HG03175 (cell line): Measurements from ENCODE around the gene PCDHGA1.
"Not testable (repeated sequence)": the region's sequence is repeated elsewhere in the genome, so short reads cannot be mapped to it uniquely, and the experiment has no call there.

Experiments used
- ATAC-seq: cut with Tn5 transposase; IDR thresholded peaks from one replicate; pipeline ENCODE4 v1.9.1; 2021; ENCODE audit warnings: mild to moderate bottlenecking, moderate library complexity; ENCODE audit not compliant: unreplicated experiment

PCDHGA1 gene

DNA sequence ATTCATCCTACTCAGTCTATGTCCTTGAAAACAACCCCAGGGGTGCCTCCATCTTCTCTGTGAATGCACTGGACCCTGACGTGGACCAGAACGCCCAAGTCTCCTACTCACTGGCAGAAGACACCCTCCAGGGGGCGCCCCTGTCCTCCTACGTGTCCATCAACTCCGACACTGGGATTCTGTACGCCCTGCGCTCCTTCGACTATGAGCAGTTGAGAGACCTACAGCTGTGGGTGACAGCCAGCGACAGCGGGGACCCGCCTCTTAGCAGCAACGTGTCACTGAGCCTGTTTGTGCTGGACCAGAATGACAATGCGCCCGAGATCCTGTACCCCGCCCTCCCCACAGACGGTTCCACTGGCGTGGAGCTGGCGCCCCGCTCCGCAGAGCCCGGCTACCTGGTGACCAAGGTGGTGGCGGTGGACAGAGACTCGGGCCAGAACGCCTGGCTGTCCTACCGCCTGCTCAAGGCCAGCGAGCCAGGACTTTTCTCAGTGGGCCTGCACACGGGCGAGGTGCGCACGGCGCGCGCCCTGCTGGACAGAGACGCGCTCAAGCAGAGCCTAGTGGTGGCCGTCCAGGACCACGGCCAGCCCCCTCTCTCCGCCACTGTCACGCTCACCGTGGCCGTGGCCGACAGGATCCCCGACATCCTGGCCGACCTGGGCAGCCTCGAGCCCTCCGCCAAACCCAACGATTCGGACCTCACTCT lies 45.3 kb downstream of the PCDHGA1 start:
- not testable (repeated sequence) for ATAC-seq

DNA sequence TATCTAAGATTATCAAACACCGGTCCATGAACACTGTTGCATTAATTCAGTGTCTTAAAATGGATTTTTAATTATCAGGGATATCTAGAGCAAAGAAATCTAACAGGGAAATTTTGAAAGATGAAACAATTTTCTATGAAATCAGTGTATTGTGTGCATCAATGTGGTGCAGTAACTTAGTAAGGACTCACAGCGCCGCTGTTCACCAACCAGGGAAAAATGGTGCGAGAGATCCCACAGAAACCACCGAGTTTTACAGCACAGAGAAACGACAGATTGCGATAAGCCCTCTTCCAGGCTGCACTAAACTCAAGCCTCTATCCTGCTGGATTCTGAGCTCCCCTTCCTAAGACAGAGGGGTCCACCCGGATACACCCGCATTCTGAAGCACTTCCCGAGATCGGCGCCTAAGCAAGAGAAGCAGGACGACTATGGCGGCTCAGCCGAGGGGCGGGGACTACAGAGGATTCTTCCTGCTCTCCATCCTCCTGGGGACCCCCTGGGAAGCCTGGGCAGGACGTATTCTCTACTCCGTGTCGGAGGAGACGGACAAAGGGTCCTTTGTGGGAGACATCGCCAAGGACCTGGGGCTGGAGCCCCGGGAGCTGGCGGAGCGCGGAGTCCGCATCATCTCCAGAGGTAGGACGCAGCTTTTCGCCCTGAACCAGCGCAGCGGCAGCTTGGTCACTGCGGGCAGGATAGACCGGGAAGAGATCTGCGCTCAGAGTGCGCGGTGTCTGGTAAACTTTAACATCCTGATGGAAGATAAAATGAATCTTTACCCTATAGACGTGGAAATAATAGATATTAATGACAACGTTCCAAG lies 52.4 kb downstream of the PCDHGA1 start, which contains the start of gene PCDHGA7:
Gene PCDHGA7, plus strand, starts transcription at position 274 of the 826 bp plus-strand sequence. Its CDS starts 158 bp downstream, at position 432.
- ATAC-seq: no peak

DNA sequence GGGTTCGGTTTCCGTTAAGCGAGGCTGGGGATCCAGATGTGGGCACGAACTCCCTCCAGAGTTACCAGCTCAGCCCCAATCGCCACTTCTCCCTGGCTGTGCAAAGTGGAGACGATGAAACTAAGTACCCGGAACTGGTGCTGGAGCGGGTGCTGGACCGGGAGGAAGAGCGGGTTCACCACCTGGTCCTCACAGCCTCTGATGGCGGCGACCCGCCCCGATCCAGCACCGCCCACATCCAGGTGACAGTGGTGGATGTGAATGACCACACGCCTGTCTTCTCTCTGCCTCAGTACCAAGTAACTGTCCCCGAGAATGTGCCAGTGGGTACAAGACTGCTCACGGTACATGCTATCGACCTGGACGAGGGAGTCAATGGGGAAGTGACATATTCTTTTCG lies 53.0 kb downstream of the PCDHGA1 start:
- ATAC-seq: no peak

DNA sequence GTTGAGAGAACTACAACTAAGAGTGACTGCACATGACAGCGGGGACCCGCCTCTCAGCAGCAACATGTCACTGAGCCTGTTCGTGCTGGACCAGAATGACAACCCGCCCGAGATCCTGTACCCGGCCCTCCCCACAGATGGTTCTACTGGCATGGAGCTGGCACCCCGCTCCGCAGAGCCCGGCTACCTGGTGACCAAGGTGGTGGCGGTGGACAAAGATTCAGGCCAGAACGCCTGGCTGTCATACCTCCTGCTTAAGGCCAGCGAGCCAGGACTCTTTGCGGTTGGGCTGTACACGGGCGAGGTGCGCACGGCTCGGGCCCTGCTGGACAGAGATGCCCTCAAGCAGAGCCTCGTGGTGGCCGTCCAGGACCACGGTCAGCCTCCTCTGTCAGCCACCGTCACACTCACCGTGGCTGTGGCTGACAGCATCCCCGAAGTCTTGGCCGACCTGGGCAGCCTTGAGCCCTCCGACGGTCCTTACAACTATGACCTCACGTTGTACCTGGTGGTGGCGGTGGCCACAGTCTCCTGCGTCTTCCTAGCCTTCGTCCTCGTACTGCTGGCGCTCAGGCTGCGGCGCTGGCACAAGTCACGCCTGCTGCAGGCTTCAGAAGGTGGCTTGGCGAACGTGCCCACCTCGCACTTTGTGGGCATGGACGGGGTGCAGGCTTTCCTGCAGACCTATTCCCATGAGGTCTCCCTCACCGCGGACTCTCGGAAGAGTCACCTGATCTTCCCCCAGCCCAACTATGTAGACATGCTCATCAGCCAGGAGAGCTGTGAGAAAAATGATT lies 54.4 kb downstream of the PCDHGA1 start:
- no peak for ATAC-seq

DNA sequence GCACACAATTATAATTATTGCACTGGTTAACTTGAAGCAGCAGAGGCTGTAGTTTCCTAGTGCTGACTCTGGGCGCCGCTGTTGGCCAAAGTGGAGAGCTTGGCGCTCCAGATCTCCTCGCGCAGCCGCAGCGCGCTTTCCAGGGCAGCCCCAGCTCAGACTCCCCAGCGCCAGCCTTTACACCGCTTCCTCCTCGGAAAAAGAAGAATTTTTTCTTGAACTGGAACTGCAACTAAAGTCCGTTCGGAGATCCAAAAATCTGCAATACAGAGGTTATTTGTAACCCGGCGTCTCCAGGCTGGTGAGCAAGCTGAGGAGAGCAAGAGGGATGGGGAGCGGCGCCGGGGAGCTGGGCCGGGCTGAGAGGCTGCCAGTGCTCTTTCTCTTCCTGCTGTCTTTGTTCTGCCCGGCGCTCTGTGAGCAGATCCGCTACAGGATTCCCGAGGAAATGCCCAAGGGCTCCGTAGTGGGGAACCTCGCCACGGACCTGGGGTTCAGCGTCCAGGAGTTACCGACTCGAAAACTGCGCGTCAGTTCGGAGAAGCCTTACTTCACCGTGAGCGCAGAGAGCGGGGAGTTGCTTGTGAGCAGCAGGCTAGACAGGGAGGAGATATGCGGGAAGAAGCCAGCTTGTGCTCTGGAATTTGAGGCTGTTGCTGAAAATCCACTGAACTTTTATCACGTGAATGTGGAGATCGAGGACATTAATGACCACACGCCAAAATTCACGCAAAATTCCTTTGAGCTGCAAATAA lies 57.4 kb downstream of the PCDHGA1 start, which contains the start of gene PCDHGB4:
Gene PCDHGB4, plus strand, starts transcription at position 142 of the 755 bp plus-strand sequence. Its CDS starts 187 bp downstream, at position 329.
- peak; percentile 75 for ATAC-seq

DNA sequence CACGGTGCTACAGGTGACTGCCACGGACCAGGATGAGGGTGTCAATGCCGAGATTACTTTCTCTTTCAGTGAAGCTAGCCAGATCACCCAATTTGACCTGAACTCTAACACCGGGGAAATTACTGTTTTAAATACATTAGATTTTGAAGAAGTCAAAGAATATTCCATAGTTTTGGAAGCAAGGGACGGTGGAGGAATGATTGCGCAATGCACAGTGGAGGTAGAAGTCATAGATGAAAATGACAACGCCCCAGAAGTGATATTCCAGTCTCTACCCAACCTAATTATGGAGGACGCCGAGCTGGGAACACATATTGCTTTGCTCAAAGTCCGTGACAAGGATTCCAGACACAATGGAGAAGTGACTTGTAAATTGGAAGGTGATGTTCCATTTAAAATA lies 58.3 kb downstream of the PCDHGA1 start:
- ATAC-seq: no peak

DNA sequence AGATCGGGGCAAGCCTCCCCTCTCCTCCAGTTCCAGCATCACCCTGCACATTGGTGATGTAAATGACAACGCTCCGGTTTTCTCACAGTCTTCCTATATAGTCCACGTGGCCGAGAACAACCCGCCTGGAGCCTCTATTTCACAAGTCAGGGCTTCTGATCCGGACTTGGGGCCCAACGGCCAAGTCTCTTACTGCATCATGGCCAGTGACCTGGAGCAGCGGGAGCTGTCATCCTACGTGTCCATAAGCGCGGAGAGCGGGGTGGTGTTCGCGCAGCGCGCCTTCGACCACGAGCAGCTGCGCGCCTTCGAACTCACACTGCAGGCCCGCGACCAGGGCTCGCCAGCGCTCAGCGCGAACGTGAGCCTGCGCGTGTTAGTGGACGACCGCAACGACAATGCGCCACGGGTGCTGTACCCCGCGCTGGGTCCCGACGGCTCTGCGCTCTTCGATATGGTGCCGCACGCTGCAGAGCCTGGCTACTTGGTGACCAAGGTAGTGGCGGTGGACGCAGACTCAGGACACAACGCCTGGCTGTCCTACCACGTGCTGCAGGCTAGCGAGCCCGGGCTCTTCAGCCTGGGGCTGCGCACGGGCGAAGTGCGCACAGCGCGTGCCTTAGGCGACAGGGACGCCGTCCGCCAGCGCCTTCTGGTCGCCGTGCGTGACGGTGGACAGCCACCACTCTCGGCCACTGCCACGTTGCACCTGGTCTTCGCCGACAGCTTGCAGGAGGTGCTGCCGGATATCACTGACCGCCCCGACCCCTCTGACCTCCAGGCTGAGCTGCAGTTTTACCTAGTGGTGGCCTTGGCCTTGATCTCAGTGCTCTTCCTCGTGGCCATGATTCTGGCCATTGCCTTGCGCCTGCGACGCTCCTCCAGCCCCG lies 59.1 kb downstream of the PCDHGA1 start:
- ATAC-seq: no peak

DNA sequence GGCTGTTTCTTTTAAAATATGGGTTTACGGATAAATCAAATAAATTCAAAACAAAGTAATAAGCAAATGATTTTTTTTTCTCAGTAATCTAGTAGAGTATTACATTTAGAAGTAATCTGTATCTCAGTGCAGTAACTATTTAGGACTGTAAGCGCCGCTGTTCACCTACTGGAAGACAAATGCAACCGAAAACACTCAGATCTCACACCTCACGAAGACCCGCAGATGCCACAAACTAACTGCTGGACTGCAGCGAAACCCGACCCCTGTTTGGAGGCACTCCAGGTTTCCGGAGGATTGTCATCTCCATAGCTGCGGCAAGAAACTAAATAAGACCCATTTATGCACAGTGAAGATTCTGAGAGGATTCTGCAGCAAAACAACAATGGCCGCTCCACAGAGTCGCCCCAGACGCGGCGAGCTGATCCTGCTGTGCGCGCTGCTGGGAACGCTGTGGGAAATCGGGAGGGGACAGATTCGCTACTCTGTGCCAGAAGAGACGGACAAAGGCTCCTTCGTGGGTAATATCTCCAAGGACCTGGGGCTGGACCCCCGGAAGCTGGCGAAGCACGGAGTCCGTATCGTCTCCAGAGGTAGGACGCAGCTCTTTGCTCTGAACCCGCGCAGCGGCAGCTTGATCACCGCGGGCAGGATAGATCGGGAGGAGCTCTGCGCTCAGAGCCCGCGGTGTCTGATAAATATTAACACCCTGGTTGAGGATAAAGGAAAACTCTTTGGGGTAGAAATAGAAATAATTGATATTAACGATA lies 62.3 kb downstream of the PCDHGA1 start, which contains the start of gene PCDHGA8:
Gene PCDHGA8, plus strand, starts transcription at position 205 of the 770 bp plus-strand sequence. Its CDS starts 181 bp downstream, at position 386.
- ATAC-seq: no peak

DNA sequence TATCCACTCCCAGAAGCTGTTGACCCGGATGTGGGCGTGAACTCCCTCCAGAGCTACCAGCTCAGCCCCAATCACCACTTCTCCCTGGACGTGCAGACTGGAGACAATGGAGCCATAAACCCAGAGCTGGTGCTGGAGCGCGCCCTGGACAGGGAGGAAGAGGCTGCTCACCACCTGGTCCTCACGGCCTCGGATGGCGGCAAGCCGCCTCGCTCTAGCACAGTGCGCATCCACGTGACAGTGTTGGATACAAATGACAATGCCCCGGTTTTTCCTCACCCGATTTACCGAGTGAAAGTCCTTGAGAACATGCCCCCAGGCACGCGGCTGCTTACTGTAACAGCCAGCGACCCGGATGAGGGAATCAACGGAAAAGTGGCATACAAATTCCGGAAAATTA lies 63.0 kb downstream of the PCDHGA1 start:
- ATAC-seq: no peak

DNA sequence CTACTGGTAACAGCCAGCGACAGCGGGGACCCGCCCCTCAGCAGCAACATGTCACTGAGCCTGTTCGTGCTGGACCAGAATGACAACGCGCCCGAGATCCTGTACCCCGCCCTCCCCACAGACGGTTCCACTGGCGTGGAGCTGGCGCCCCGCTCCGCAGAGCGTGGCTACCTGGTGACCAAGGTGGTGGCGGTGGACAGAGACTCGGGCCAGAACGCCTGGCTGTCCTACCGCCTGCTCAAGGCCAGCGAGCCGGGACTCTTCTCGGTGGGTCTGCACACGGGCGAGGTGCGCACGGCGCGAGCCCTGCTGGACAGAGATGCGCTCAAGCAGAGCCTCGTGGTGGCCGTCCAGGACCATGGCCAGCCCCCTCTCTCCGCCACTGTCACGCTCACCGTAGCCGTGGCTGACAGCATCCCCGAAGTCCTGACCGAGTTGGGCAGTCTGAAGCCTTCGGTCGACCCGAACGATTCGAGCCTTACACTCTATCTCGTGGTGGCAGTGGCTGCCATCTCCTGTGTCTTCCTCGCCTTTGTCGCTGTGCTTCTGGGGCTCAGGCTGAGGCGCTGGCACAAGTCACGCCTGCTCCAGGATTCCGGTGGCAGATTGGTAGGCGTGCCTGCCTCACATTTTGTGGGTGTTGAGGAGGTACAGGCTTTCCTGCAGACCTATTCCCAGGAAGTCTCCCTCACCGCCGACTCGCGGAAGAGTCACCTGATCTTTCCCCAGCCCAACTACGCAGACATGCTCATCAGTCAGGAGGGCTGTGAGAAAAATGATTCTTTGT lies 64.3 kb downstream of the PCDHGA1 start:
- not testable (repeated sequence) for ATAC-seq

DNA sequence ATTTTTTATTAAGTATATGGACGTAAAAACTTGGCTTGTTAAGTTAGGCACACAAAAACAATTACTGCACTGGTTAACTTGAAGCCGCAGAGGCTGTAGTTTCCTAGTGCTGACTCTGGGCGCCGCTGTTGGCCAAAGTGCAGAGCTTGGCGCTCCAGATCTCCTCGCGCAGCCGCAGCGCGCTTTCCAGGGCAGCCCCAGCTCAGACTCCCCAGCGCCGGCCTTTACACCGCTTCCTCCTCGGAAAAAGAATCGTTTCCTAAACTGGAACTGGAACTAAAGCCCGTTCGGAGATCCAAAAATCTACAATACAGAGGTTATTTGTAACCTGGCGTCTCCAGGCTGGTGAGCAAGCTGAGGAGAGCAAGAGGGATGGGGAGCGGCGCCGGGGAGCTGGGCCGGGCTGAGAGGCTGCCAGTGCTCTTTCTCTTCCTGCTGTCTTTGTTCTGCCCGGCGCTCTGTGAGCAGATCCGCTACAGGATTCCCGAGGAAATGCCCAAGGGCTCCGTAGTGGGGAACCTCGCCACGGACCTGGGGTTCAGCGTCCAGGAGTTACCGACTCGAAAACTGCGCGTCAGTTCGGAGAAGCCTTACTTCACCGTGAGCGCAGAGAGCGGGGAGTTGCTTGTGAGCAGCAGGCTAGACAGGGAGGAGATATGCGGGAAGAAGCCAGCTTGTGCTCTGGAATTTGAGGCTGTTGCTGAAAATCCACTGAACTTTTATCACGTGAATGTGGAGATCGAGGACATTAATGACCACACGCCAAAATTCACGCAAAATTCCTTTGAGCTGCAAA lies 67.6 kb downstream of the PCDHGA1 start, which contains the start of gene PCDHGB5:
Gene PCDHGB5, plus strand, starts transcription at position 192 of the 796 bp plus-strand sequence. Its CDS starts 181 bp downstream, at position 373.
- peak; percentile 61 for ATAC-seq

DNA sequence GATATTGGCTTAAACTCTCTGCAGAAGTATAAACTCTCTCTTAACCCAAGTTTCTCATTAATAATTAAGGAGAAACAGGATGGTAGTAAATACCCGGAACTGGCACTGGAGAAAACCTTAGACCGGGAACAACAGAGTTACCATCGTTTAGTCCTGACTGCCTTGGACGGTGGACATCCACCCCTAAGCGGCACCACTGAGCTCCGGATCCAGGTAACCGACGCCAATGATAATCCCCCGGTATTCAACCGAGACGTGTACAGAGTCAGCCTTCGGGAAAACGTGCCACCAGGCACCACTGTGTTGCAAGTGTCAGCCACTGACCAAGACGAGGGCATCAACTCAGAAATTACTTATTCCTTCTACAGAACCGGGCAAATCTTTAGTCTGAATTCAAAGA lies 68.3 kb downstream of the PCDHGA1 start:
- no peak for ATAC-seq

DNA sequence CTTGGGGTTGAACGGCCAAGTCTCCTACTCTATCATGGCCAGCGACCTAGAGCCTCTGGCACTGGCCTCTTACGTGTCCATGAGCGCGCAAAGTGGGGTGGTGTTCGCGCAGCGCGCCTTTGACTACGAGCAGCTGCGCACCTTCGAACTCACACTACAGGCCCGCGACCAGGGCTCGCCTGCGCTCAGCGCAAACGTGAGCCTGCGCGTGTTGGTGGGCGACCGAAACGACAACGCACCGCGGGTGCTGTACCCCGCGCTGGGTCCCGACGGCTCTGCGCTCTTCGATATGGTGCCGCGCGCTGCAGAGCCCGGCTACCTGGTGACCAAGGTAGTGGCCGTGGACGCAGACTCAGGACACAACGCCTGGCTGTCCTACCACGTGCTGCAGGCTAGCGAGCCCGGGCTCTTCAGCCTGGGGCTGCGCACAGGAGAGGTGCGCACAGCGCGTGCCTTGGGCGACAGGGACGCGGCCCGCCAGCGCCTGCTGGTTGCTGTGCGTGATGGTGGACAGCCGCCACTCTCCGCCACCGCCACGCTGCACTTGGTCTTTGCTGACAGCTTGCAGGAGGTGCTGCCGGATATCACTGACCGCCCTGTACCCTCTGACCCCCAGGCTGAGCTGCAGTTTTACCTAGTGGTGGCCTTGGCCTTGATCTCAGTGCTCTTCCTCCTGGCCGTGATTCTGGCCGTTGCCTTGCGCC lies 69.4 kb downstream of the PCDHGA1 start:
- ATAC-seq: no peak

DNA sequence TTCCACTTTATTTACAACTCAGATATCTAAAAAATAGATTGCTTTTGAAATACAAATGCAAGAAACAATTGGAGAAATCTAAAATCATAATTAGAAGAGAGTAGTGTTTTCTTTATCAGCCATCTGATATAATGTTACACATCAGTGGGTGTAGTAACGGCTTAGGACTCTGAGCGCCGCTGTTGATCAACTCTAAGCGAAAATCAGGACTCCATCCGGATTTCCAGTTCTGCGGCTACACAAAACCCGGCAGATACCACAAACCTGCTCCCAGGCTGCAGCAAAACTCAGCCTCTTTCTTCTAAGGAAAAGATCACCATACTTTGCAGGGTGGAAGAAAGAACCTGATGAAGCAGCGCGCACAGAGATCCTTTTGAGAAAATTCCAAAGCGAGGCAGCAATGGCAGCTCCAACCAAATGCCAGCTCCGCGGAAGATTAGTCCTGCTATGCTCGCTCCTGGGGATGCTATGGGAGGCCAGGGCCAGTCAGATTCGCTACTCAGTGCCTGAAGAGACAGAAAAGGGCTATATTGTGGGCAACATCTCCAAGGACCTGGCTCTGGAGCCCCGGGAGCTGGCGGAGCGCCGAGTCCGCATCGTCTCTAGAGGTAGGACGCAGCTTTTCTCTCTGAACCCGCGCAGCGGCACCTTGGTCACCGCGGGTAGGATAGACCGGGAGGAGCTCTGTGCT lies 72.4 kb downstream of the PCDHGA1 start, which contains the start of gene PCDHGA9:
Gene PCDHGA9, plus strand, starts transcription at position 226 of the 691 bp plus-strand sequence. Its CDS starts 175 bp downstream, at position 401.
- ATAC-seq: peak; percentile 47

DNA sequence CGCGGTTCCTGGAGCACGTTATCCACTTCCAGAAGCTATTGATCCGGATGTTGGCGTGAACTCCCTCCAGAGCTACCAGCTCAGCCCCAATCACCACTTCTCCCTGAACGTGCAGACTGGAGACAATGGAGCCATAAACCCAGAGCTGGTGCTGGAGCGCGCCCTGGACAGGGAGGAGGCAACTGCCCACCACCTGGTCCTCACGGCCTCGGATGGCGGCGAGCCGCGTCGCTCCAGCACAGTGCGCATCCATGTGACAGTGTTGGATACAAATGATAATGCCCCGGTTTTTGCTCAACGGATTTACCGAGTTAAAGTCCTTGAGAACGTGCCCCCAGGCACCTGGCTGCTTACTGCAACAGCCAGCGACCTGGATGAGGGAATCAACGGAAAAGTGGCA lies 73.1 kb downstream of the PCDHGA1 start:
- ATAC-seq: no peak
